Measurements from ENCODE around the gene GNB1. TPM values are rescaled to one million over a fixed set of nuclear protein-coding genes. Genes with fewer than 3 reads are reported as not detected.

GNB1 gene
- total and polyA plus RNA-seq, 8 donors = 49.6 to 195 (median 125) TPM

- Histone ChIP-seq H3K36me3 (no peaks in the 10 kb centered on the region), H3K4me1 (peaks cover 30 to 45% (median 41%) of the 10 kb centered on the region in 4 donors), H3K27me3 (no peaks in the 10 kb centered on the region), H3K4me3 (no peak overlapping the region), H3K27ac (no peak overlapping the region), H3K9me3 (no peaks in the 10 kb centered on the region)
- intact Hi-C loops (cut with DNase I; ENCODE audit: low total_unique reads) = no loop called here
- WGBS, 5 donors = 79 to 93% (median 86%) methylated on average over 12 to 13 of the region's 13 CpGs
- TF ChIP-seq CTCF (IDR thresholded peaks at IDR 0.05) (no peak), EP300 (IDR thresholded peaks at IDR 0.05) (no peak)
- DNase-seq = peak in 1 of 2 donors; percentile 15
Observed at GRCh38 chr1:1911350-1912041, 20.6 kb upstream of the GNB1 start.

GRCh38 chr1:1910651-1911331 lies 19.9 kb upstream of the GNB1 start:
- H3K4me3 ChIP-seq = no peak overlapping the region
- peaks cover 29 to 44% (median 42%) of the 10 kb centered on the region in 4 donors for H3K4me1 ChIP-seq
- WGBS, 5 donors = 90 to 97% (median 94%) methylated on average over 18 to 22 of the region's 22 CpGs
- H3K36me3 ChIP-seq = no peaks in the 10 kb centered on the region
- H3K27me3 ChIP-seq = no peaks in the 10 kb centered on the region
- H3K27ac ChIP-seq = no peak overlapping the region
- TF ChIP-seq POLR2AphosphoS5 (IDR thresholded peaks at IDR 0.05) = no peak
- TF ChIP-seq CTCF (IDR thresholded peaks at IDR 0.05) = no peak
- TF ChIP-seq POLR2A (IDR thresholded peaks at IDR 0.05) = no peak
- intact Hi-C loops (cut with DNase I; ENCODE audit: low total_unique reads) = no loop called here
- no peaks in the 10 kb centered on the region for H3K9me3 ChIP-seq
- peak in 1 of 2 donors; percentile 22 for DNase-seq

- intact Hi-C loops (cut with DNase I; ENCODE audit: low total_unique reads) = no loop called here
- H3K36me3 ChIP-seq = no peaks in the 10 kb centered on the region
- DNase-seq = no peak
- TF ChIP-seq POLR2A (IDR thresholded peaks at IDR 0.05) = no peak
- no peak for TF ChIP-seq CTCF (IDR thresholded peaks at IDR 0.05)
- no peak for TF ChIP-seq POLR2AphosphoS5 (IDR thresholded peaks at IDR 0.05)
- no peak for TF ChIP-seq EP300 (IDR thresholded peaks at IDR 0.05)
- no peaks in the 10 kb centered on the region for H3K9me3 ChIP-seq
- WGBS, 5 donors = 80 to 93% (median 89%) methylated on average over 6 of the region's 6 CpGs
- peaks cover 26 to 39% (median 37%) of the 10 kb centered on the region in 4 donors for H3K4me1 ChIP-seq
- peak overlapping the region in 4 of 5 donors; percentile 90 to 96 (median 94) for H3K27ac ChIP-seq
- H3K27me3 ChIP-seq = no peaks in the 10 kb centered on the region
- peak overlapping the region in 3 of 4 donors; percentile 64 to 71 (median 66) for H3K4me3 ChIP-seq
Observed at GRCh38 chr1:1910033-1910465, 19.2 kb upstream of the GNB1 start.

GRCh38 chr1:1908506-1908791 lies 17.6 kb upstream of the GNB1 start:
- DNase-seq = no peak
- no peaks in the 10 kb centered on the region for H3K36me3 ChIP-seq
- no peaks in the 10 kb centered on the region for H3K9me3 ChIP-seq
- H3K27ac ChIP-seq = peak overlapping the region; percentile 90 to 96 (median 92)
- H3K4me3 ChIP-seq = peak overlapping the region; percentile 64 to 73 (median 68)
- H3K27me3 ChIP-seq = no peaks in the 10 kb centered on the region
- TF ChIP-seq CTCF (IDR thresholded peaks at IDR 0.05) (no peak), POLR2A (IDR thresholded peaks at IDR 0.05) (no peak), POLR2AphosphoS5 (IDR thresholded peaks at IDR 0.05) (no peak), EP300 (IDR thresholded peaks at IDR 0.05) (no peak)
- 3 to 12% (median 6%) methylated on average over 9 to 21 of the region's 21 CpGs for WGBS, 5 donors
- intact Hi-C loops (cut with DNase I; ENCODE audit: low total_unique reads) = loop anchor here (10.0 kb wide), 1 partner anchor 144 kb away; no protein-coding TSS in a partner anchor
- H3K4me1 ChIP-seq = peaks cover 26 to 39% (median 37%) of the 10 kb centered on the region in 4 donors
